Measurements from ENCODE around the gene GTF3A. TPM values are rescaled to one million over a fixed set of nuclear protein-coding genes. Genes with fewer than 3 reads are reported as not detected.

Gene GTF3A
- total RNA-seq (2022; extraction: Qiagen RNA extraction) = 94.8 to 100 TPM (median 98.4 TPM) in 5 replicates

DNA sequence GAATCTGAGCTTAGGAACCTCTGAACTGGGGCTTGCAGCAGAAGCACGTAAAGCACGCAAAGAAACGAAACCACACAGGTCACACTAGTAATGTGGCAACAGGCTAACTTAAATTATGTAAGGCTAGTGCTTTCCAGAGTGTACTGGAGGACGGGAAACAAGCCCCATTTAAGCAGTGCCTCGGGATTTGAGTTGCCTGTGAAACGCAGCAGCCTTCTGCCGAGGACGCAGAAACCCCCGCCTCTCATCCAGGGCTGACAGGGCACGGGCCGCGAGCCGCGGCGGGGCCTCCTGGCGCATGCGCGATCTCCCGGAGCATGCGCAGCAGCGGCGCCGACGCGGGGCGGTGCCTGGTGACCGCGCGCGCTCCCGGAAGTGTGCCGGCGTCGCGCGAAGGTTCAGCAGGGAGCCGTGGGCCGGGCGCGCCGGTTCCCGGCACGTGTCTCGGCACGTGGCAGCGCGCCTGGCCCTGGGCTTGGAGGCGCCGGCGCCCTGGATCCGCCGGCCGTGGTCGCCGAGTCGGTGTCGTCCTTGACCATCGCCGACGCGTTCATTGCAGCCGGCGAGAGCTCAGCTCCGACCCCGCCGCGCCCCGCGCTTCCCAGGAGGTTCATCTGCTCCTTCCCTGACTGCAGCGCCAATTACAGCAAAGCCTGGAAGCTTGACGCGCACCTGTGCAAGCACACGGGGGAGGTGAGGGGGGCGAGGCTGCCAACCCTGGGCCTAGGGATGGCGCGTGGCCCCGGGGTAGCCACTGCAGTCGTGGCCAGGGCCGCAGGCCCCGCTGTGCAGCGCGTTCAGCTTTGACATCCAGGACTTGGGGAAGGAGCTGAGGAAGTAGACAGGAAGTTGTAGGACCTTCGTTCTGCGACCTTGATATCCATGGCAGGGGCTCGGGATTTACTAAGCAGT is at the start of gene GTF3A:
TSS of gene GTF3A (plus strand) at position 374 of the 912 bp plus-strand sequence.

DNA sequence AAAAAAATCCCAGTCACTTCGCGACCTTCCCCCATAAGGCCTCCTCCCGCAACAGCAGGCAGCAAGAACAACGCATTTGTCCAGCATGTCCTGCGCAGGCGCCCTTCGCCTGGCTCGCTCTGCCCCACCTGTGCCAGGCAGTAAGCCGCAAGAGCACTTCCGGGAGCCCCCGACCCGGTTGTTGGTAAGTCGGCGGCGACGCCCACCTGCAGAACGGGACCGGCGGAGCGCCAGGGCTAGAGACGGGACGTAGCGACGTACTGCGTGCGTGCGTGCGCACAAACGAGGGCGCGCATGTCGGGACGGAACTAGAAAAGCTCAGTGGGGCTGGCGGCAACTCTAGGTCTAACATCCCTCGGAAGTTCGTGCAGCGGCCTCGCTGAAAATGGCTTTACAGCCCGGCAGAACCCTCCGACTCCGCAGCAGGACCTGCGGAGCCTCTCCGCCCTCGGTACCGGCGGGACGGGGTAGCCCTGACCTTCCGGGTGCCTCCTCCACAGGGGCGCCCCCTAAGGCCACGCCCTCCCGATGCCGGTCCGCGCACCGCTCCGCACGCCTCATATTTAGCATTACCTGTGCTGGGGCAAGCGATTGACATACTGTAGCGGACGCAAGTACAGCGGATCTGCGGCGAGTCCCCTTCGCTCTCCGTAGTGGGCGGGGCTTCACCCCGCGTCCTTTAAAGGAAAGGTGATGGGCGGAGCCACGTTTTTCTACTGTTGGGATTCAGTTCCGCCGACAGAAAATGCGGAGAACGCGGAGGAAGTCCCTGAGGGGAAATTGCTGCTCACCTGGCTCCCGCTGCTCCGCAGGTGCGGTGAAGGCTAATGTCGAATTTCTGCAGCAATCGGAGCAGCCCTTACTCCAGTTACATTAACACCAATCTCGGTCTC is 25.8 kb downstream of the GTF3A start, which contains the start of gene MTIF3:
TSS of gene MTIF3 (minus strand) at position 629 of the 893 bp plus-strand sequence. CDS start 10,116 bp downstream, outside the sequence.

Other genes starting within 250 kb of the GTF3A start
- gene RPL21, start 173.1 kb upstream of the GTF3A start, total RNA-seq (2022; extraction: Qiagen RNA extraction) = 1,210 to 1,778 TPM (median 1,278 TPM) in 5 replicates
- 2.6 to 5.7 TPM (median 3.5 TPM) in 5 replicates for gene RASL11A, start 153.8 kb upstream of the GTF3A start, total RNA-seq (2022; extraction: Qiagen RNA extraction)
- 21.1 to 23.7 TPM (median 22.5 TPM) in 5 replicates for gene MTIF3, start 25.9 kb downstream of the GTF3A start, total RNA-seq (2022; extraction: Qiagen RNA extraction)
- gene LNX2, start 195.9 kb downstream of the GTF3A start, total RNA-seq (2022; extraction: Qiagen RNA extraction) = 2.7 to 3.5 TPM (median 3.4 TPM) in 5 replicates
- gene POLR1D, start 197.3 kb downstream of the GTF3A start, total RNA-seq (2022; extraction: Qiagen RNA extraction) = 151 to 167 TPM (median 153 TPM) in 5 replicates

Measured in A549 treated with CORT108297 at 1 μM for 4 hours (cell line).